Activated naive CD4-positive, alpha-beta T cell treated with anti-CD3 and anti-CD28 coated beads for 36 hours (primary cell): ENCODE measurements around the gene COA7. TPM values are rescaled to one million over a fixed set of nuclear protein-coding genes. Genes with fewer than 3 reads are reported as not detected.
A peak's percentile ranks its signal among the peaks of the same experiment; 100 is the strongest.
"Not testable (repeated sequence)": the region's sequence is repeated elsewhere in the genome, so short reads cannot be mapped to it uniquely, and the experiment has no call there.

ENCODE experiments used
- CTCF ChIA-PET: fragments of 350-600 bp; sonication (Branson Sonifier 250); formaldehyde crosslinking; loops from one replicate; lab custom pipeline; 2021; ENCODE audit warnings: antibody characterized with exemption; lab: Charles Lee
- DNase-seq: peaks from one replicate; pipeline ENCODE4 v3.0.0-alpha.2; 2020
- H3K27ac Mint-ChIP-seq: one replicate; pipeline ENCODE4 v1.8.0; 2021; ENCODE audit warnings: mild to moderate bottlenecking, mixed read lengths
- H3K27me3 Mint-ChIP-seq: one replicate; pipeline ENCODE4 v1.8.0; 2021; ENCODE audit warnings: low read depth, mixed read lengths
- H3K36me3 Mint-ChIP-seq: one replicate; pipeline ENCODE4 v1.8.0; 2021; ENCODE audit warnings: low read depth, mixed read lengths
- H3K4me1 Mint-ChIP-seq: one replicate; pipeline ENCODE4 v1.8.0; 2021; ENCODE audit warnings: low read depth, mixed read lengths
- H3K4me3 Mint-ChIP-seq: one replicate; pipeline ENCODE4 v1.8.0; 2021; ENCODE audit warnings: mild to moderate bottlenecking, moderate library complexity, mixed read lengths
- H3K9me3 Mint-ChIP-seq: one replicate; pipeline ENCODE4 v1.8.0; 2021; ENCODE audit warnings: mixed read lengths
- intact Hi-C: fragments of 100-400 bp; cut with micrococcal nuclease; formaldehyde crosslinking; loops from one replicate; pipeline ENCODE4 v1.15.1; 2023
- total RNA-seq, 2 experiments: library from RNA; stranded (reverse); gene quantifications; one replicate each; pipeline ENCODE4 v1.2.3, GENCODE V29; 2021

Gene COA7
- total RNA-seq, 2 experiments from 2014 or later = 11.4 to 11.7 TPM

DNA sequence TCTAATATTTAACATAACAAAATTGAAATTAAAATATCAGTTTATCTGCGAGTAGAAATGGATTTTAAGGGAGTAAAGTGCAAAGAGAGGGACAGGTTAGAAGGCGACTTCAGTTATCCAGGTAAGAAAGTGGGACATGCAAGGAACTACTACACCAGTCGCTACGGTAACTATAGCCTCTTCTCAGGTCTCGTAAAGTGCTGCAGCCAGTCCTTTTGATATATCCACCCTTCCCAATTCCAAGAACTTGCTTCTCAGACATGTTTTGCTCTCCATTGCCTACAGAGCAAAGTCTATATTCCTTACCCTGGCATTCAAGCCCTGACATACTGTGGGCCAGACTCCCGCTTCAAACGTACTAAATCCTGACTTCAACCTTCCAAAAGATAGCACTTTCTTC lies 2.5 kb downstream of the COA7 start:
- intact Hi-C loops = no loop called here
- DNase-seq = no peak
- Mint-ChIP-seq H3K4me1 (peaks cover 22% of the 10 kb centered on the region), H3K27ac (no peak overlapping the region), H3K27me3 (no peaks in the 10 kb centered on the region), H3K36me3 (peaks cover 25% of the 10 kb centered on the region), H3K9me3 (no peaks in the 10 kb centered on the region), H3K4me3 (no peak overlapping the region)
- CTCF ChIA-PET = interaction anchor here (3.6 kb wide), 1 partner anchor 9 kb away, joined by 18 read pairs; no protein-coding TSS in a partner anchor

DNA sequence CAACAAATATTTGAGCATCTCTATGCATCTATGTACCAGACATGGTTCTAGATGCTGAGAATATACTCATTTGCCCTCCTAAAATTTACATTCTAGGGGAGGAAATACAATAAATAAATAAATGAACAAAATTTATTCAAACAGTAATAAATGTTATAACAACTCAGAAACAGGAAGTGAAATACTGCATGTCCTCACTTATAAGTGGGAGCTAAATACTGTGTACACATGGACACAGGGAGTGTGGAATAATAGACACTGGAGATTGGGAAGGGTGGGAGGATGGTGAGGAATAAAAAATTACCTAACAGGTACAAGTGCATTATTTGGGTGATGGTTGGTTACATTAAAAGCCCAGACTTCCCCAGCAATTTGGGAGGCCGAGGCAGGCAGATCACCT lies 4.3 kb downstream of the COA7 start:
- DNase-seq = no peak
- CTCF ChIA-PET = interaction anchor here (0.7 kb wide), 1 partner anchor 270 kb away, joined by 4 read pairs; no protein-coding TSS in a partner anchor
- H3K4me3 Mint-ChIP-seq = no peak overlapping the region
- peaks cover 28% of the 10 kb centered on the region for H3K36me3 Mint-ChIP-seq
- peaks cover 21% of the 10 kb centered on the region for H3K4me1 Mint-ChIP-seq
- H3K27ac Mint-ChIP-seq = no peak overlapping the region
- H3K27me3 Mint-ChIP-seq = no peaks in the 10 kb centered on the region
- no peaks in the 10 kb centered on the region for H3K9me3 Mint-ChIP-seq
- intact Hi-C loops = no loop called here

DNA sequence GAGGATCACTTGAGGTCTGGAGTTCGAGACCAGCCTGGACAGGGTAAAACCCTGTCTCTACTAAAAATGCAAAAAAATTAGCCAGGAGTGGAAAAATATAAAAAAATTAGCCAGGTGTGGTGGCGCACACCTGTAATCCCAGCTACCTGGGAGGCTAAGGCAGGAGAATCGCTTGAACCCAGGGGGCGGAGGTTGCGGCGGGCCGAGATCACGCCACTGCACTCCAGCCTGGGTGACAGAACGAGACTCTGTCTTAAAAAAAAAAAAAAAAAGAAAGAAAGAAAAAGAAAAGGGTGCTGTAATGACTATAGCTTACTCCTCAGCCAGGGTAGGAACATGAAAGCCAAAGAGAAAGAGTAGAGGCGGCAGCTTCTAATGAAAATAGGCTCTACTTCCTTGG lies 4.8 kb downstream of the COA7 start:
- peaks cover 16% of the 10 kb centered on the region for H3K4me1 Mint-ChIP-seq
- H3K9me3 Mint-ChIP-seq, H3K4me3 Mint-ChIP-seq, intact Hi-C loops, H3K27me3 Mint-ChIP-seq, DNase-seq, H3K27ac Mint-ChIP-seq: not testable (repeated sequence)
- peaks cover 31% of the 10 kb centered on the region for H3K36me3 Mint-ChIP-seq
- CTCF ChIA-PET = interaction anchor here (0.5 to 0.7 kb wide), 3 partner anchors 51 to 1000 kb away, joined by 4 to 5 read pairs (median 4); no protein-coding TSS in a partner anchor

DNA sequence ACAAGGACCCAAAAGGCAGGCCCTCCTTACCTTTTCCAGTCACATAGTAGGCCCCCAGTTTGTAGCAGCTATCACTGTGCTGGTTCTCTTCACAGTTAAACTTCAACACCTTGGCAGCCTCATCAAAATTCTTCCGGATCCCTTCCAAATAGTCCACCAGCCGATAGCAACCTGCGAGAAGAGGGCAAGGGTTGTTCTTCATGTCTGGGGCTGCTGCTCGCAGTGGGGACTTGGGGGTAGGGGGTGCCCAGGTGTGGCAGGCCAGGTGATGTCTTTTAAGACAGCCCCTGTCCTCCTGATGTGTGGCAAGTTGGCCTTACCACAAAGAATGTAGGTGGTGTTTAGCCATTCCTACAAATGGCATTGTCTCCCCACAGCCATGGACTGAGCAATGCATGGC lies 5.5 kb downstream of the COA7 start:
- Mint-ChIP-seq H3K36me3 (peaks cover 31% of the 10 kb centered on the region), H3K4me3 (no peak overlapping the region), H3K9me3 (no peaks in the 10 kb centered on the region), H3K27ac (no peak overlapping the region), H3K4me1 (peaks cover 16% of the 10 kb centered on the region), H3K27me3 (no peaks in the 10 kb centered on the region)
- intact Hi-C loops = no loop called here
- CTCF ChIA-PET = interaction anchor here (1.3 kb wide), 1 partner anchor 288 kb away, joined by 5 read pairs; the partner anchor contains the start of genes ORC1 and PRPF38A
- no peak for DNase-seq

DNA sequence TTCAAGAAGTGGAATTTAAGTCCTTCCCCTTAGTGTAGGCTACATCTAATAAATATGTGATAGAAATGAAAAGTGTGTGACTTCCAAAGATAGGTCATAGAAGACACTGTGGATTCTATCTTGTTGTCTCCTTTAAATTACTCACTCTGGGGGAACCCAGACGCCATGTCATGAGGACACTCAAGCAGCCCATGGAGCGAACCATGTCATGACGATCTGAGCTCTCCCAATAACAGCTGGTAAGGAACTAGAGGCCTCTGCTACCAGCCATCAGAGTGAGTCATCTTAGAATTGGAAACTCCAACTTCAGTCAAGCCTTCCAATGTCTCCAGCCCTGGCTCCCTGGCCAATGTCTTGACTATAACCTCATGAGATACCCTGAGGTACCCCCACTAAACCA lies 6.3 kb downstream of the COA7 start:
- H3K9me3 Mint-ChIP-seq = no peaks in the 10 kb centered on the region
- peaks cover 10% of the 10 kb centered on the region for H3K4me1 Mint-ChIP-seq
- peaks cover 36% of the 10 kb centered on the region for H3K36me3 Mint-ChIP-seq
- intact Hi-C loops = no loop called here
- CTCF ChIA-PET = interaction anchor here (0.8 to 1.3 kb wide), 3 partner anchors 8 to 484 kb away, joined by 4 to 7 read pairs (median 5); partner anchors contain the start of genes ORC1 and PRPF38A
- no peak for DNase-seq
- no peak overlapping the region for H3K4me3 Mint-ChIP-seq
- H3K27ac Mint-ChIP-seq = no peak overlapping the region
- H3K27me3 Mint-ChIP-seq = no peaks in the 10 kb centered on the region

DNA sequence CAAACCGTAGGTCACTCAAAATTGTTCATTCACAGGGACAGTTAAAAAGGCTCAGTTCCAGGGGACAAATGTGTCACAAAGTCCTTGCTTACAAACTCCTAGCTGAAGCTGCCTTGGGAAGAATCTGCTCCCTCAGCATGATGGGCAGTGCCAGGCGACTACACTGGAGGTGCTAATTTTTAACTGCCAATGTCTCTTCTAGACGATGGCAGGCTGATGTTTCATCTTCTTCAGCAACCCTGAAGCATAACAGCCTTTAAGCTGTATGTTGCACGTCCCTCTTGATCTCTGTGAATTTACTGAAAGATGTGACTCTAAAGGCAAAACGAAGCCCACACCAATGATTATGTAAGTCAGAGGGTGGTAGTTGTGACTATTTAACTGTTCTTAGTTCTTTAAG lies 11.3 kb downstream of the COA7 start:
- H3K36me3 Mint-ChIP-seq = peaks cover 35% of the 10 kb centered on the region
- no peak overlapping the region for H3K27ac Mint-ChIP-seq
- no peaks in the 10 kb centered on the region for H3K27me3 Mint-ChIP-seq
- intact Hi-C loops = loop anchor here (1.0 to 5.0 kb wide), 9 partner anchors 50 to 790 kb away; partner anchors contain the start of genes BTF3L4, ORC1, PRPF38A and TUT4
- no peak for DNase-seq
- no peaks in the 10 kb centered on the region for H3K9me3 Mint-ChIP-seq
- CTCF ChIA-PET = interaction anchor here (0.6 to 3.5 kb wide), 15 partner anchors 9 to 392 kb away, joined by 3 to 18 read pairs (median 4); partner anchors contain the start of genes COA7, GPX7, ORC1 and PRPF38A
- peaks cover 9% of the 10 kb centered on the region for H3K4me1 Mint-ChIP-seq
- H3K4me3 Mint-ChIP-seq = no peak overlapping the region

DNA sequence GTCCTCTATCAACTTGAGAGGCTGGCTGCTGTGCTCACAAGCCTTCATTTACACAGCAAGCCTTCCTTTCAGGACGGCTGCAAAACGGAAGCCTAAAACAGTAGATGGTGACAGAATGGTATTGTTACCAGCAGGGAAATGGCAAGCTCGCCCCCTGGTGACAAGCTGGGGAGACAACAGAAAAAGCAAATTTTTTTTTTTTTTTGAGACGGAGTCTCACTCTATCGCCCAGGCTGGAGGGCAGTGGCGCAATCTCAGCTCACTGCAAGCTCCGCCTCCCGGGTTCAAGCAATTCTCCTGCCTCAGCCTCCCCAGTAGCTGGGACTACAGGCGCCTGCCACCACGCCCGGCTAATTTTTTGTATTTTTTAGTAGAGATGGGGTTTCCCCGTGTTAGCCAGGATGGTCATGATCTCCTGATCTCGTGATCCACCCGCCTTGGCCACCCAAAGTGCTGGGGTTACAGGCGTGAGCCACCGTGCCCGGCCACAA lies 11.8 kb downstream of the COA7 start:
- not testable (repeated sequence) for H3K4me1 Mint-ChIP-seq, H3K9me3 Mint-ChIP-seq, H3K27me3 Mint-ChIP-seq, H3K4me3 Mint-ChIP-seq
- Mint-ChIP-seq H3K36me3 (peaks cover 32% of the 10 kb centered on the region), H3K27ac (peak overlapping the region; percentile 50)
- CTCF ChIA-PET = interaction anchor here (0.6 to 3.5 kb wide), 22 partner anchors 9 to 777 kb away, joined by 3 to 18 read pairs (median 4); partner anchors contain the start of genes COA7, GPX7, ORC1 and PRPF38A
- intact Hi-C loops = loop anchor here (1.0 to 5.0 kb wide), 9 partner anchors 49 to 789 kb away; partner anchors contain the start of genes BTF3L4, ORC1, PRPF38A and TUT4
- peak; percentile 90 for DNase-seq

DNA sequence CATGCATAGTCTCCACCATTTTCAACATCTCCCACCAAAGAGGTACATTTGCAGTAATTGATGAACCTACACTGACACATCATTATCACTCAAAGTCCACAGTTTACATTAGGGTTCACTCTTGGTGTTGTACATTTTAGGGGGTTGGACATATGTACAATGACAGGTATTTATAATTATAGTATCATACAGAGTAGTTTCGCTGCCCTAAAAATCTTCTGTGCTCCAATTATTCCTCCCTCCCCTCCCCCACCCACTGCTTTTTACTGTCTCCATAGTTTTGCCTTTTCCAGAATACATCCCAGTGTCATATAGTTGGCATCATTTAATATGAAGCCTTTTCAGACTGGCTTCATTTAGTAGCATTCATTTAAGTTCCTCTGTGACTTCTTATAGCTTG lies 13.6 kb downstream of the COA7 start:
- no peaks in the 10 kb centered on the region for H3K27me3 Mint-ChIP-seq
- intact Hi-C loops = no loop called here
- no peak for DNase-seq
- no peak overlapping the region for H3K27ac Mint-ChIP-seq
- no peaks in the 10 kb centered on the region for H3K9me3 Mint-ChIP-seq
- CTCF ChIA-PET = interaction anchor here (3.5 kb wide), 1 partner anchor 13 kb away, joined by 18 read pairs; the partner anchor contains the start of gene COA7
- H3K4me3 Mint-ChIP-seq = no peak overlapping the region
- H3K4me1 Mint-ChIP-seq = peaks cover 9% of the 10 kb centered on the region
- H3K36me3 Mint-ChIP-seq = peaks cover 29% of the 10 kb centered on the region

DNA sequence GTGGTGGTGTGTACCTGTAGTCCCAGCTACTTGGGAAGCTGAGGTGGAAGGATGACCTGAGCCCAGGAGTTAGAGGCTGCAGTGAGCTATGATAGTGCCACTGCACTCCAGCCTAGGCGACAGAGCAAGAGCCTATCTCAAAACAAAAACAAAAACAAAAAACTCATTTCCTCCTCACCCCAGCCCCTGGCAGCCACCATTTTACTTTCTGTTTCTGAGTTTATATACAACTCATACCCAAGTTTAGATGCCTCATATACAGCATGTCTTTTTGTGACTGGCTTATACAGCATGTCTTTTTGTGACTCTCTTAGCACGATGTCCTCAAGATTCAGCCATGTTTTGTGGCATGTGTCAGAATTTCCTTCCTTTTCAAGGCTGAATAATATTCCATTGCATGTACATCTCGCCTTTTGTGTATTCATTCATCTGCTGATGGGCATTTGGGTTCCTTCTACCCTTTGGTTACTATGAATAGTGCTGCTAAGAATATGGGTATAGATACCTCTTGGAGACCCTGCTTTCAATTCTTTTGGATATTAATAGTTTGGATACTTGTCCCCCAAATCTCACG lies 14.7 kb downstream of the COA7 start:
- Mint-ChIP-seq H3K4me1 (peaks cover 15% of the 10 kb centered on the region), H3K27me3 (no peaks in the 10 kb centered on the region), H3K36me3 (peaks cover 27% of the 10 kb centered on the region), H3K9me3 (no peaks in the 10 kb centered on the region), H3K27ac (peak overlapping the region; percentile 33), H3K4me3 (no peak overlapping the region)
- CTCF ChIA-PET = interaction anchor here (0.6 kb wide), 2 partner anchors 317 to 562 kb away, joined by 3 read pairs; no protein-coding TSS in a partner anchor
- intact Hi-C loops = no loop called here
- DNase-seq = no peak

DNA sequence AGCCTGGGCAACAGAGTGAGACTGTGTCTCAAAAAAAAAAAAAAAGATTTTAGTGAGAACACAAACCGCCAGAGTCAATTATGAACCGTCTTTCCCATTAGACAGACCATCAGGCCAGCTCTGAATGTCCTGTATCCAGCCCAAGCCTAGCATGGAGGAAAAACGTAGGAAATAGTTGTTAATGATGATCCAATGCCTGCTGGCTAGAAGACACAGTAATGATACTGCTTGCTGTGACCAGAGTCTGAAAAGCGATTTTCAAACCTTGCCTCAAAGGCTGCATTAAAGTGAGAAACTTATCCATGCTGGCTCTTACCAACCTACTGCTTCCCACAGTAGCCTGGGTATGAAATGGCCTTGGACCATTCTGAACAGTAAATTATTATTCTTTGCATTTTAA lies 17.0 kb downstream of the COA7 start:
- no peak for DNase-seq
- H3K27ac Mint-ChIP-seq = no peak overlapping the region
- intact Hi-C loops = no loop called here
- peaks cover 14% of the 10 kb centered on the region for H3K36me3 Mint-ChIP-seq
- no peak overlapping the region for H3K4me3 Mint-ChIP-seq
- H3K9me3 Mint-ChIP-seq = no peaks in the 10 kb centered on the region
- H3K4me1 Mint-ChIP-seq = peaks cover 11% of the 10 kb centered on the region
- H3K27me3 Mint-ChIP-seq = no peaks in the 10 kb centered on the region
- CTCF ChIA-PET = no interaction called here

DNA sequence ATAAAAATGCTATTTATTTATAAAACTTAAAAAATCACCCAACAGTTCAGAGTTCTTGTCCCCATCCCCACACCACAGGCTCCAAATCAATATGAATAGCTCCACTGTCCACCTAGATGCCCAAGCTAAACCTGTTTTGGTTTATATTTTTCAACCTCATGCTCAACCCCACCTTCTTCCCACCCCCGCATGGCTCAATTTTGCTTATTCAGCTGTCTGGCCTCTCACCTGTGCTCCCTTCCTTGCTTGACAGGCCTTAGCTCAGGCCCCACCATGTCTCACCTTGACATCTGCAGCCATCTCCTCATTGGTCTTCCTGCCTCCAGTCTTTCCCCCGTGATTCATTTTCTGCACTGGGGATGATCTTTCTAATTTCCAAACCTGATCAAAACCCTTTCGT lies 17.8 kb downstream of the COA7 start:
- DNase-seq = no peak
- intact Hi-C loops = no loop called here
- Mint-ChIP-seq H3K27me3 (no peaks in the 10 kb centered on the region), H3K4me1 (peaks cover 7% of the 10 kb centered on the region), H3K36me3 (peaks cover 10% of the 10 kb centered on the region), H3K9me3 (no peaks in the 10 kb centered on the region), H3K4me3 (no peak overlapping the region), H3K27ac (no peak overlapping the region)
- CTCF ChIA-PET = no interaction called here

DNA sequence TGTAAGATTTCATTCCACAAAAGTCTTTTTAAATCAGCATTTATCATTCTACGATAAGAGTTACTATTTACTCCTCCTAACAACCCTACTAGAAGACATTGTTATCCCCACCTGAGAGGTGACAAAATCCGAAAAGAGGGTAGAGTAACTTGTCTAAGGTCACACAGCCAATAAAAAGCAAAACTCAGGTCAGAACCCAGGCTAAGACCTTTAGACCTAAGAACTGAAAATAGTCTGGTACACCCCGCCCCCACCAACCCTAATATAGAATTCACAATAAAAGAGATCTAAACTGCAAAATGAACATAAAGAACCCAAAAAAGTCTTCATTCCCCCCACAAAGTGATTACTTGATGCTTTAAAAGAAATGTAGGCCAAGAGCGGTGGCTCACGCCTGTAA lies 18.6 kb downstream of the COA7 start:
- intact Hi-C loops = no loop called here
- no peak overlapping the region for H3K27ac Mint-ChIP-seq
- CTCF ChIA-PET = no interaction called here
- no peaks in the 10 kb centered on the region for H3K27me3 Mint-ChIP-seq
- no peaks in the 10 kb centered on the region for H3K9me3 Mint-ChIP-seq
- H3K4me1 Mint-ChIP-seq = peaks cover 11% of the 10 kb centered on the region
- peaks cover 7% of the 10 kb centered on the region for H3K36me3 Mint-ChIP-seq
- H3K4me3 Mint-ChIP-seq = no peak overlapping the region
- DNase-seq = no peak
